Measurements from ENCODE around the gene SAMD13.
A peak's percentile ranks its signal among the peaks of the same experiment; 100 is the strongest.

The SAMD13 gene

GRCh38 chr1:84345220-84345619, 43.7 kb downstream of the SAMD13 start:
- DNase-seq (ENCODE audit: low spot score): no peak

DNA sequence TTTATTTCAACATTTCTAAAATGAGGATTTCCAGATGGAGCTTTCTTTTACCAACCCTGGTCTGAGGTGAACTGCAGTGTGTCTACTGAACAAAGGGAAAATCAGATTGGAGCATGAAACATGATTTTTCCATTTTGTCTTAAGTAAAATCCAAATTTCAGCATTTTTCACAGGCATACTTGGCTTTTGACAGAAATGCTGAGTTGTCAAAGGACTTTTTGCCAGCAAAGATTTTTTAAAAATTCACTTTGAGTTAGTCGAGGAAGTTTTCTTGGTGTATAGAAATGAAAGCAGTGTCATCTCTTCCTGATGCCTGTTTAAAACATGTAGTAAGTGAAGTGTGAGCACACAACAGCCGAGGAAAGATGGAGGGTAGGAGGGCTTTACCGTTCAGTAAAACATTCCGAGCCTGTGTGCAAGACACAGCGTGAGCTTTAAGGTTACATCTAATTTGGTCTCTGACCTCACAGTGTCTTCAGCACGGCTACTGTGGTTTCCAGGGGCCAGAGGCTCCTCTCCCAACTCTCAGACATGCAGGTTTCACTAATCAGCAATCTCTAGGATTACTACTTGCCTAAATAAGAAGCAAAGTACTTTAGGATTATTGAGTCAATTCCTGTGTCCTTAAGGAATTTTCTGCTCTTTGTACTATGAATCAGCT, 45.9 kb downstream of the SAMD13 start:
- DNase-seq (ENCODE audit: low spot score): no peak

- DNase-seq (ENCODE audit: low spot score): no peak
These were observed 46.5 kb downstream of the SAMD13 start for GRCh38 chr1:84347932-84348555.

DNA sequence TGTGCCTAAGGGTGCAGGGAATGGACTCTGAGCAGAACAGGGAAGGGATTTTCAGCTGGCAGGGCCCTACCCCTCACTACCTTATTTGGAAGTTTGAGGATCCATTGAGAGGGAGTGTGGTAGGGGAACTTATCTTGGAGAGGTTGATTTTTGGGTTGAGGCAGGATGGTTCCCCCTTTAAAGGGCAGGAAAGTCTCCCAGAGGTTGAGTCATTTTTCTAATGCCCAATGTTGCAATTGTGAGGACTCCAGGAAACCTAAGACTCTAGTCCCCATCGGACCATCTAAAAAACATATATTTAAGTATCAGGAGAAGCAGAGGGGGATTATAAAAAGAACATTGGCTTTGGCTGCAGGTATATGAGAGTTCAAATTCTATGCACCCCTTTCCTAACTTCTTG, 47.3 kb downstream of the SAMD13 start:
- no peak for DNase-seq (ENCODE audit: low spot score)

DNA sequence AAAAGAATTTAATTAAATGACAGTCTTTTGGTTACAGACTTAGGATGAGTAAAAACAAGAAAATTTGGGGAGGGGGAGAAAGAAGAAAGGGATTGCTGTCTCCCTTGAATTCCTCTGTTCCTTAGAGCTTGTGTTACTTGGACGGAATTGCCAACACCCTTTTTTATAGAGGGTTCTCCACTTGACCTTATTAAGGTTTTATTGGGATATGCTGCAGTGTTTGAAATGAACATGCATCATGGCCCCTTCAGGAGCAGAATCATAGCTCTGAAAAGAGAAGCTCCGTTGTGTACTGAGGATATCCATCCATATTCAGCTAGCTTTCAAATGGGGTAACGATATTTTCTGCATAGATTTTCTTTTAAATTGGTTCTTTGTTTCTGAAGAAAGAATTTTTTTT, 48.6 kb downstream of the SAMD13 start:
- no peak for DNase-seq (ENCODE audit: low spot score)

DNA sequence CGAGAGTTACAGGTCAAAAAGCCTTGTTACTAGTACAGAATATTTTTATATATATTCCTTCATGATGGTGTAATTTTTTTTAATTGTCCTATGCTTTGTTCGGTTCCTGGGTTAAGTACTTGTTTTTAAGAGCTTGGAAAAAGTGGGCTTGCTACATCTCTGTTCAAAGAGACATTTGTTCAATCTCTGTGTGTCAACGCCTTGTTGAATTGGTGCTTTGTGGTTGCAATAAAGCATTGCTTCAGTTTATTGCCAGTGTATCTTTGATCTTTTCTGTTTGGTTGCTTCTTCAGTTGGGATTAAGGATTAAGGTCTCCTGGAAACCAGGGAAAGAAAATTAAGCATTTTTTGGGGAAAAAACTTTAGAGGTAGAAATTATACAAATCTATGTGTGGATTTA, 49.0 kb downstream of the SAMD13 start:
- DNase-seq (ENCODE audit: low spot score): no peak

- no peak for DNase-seq (ENCODE audit: low spot score)
These were observed 51.0 kb downstream of the SAMD13 start for GRCh38 chr1:84352298-84353106.

- DNase-seq (ENCODE audit: low spot score): no peak
These were observed 52.2 kb downstream of the SAMD13 start for GRCh38 chr1:84353695-84354094.

DNA sequence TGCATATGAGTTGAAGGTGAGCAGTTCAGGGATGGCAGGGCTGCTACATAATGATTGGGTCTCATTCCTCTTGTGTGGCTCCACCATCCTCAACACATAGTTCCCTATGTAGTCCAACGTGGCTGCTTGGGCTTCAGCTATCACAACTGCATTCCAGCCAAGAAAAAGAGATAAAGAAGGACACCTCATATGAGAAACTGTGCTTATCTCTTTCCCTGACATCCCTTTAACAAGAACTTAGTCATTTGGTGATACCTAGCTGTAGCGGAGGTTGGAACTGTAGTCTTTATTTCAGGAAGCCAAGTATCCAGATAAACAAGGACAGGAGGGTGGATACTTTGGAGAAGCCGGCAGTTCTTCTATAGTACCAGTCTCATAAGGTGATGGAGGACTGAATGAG, 54.0 kb downstream of the SAMD13 start:
- DNase-seq (ENCODE audit: low spot score): no peak

DNA sequence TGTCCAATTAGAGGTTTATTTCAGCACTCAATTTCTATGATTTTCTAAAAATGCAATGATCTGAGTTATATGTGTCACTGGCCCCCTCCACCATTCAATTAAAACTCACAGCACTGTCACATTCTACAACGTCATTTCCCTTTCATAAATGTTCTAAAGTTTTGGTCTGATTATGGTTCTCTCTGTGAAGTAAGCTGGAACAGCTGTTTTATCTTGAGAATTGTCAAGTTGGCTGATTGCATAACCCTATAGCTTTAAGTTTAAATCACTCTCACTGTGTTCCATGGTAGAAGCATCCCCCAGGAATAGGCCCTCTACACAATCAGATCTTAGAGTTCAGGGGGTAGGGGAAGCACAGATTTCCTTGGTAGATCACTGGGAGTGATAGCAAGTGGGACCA, 55.4 kb downstream of the SAMD13 start:
- DNase-seq (ENCODE audit: low spot score): no peak

DNA sequence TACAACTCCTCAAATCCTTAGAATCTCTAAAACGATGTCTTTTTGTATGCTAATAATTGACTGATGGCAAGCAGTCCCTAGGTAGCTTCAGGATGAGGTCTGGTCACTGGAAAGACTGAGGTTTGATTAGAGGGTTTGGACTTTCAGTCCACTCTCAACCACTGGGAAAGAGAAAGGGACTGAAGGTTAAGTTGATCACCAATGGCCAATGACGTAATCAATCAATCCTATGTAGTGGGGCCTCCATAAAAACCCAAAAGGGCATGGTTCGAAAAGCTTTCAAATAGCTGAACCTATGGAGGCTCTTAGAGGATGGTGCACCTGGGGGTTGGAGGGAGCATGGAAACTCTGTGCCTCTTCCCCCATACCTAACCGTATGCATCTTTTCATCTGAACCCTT, 57.2 kb downstream of the SAMD13 start:
- DNase-seq (ENCODE audit: low spot score): no peak

- no peak for DNase-seq (ENCODE audit: low spot score)
These were observed 58.8 kb downstream of the SAMD13 start for GRCh38 chr1:84360316-84360715.

- DNase-seq (ENCODE audit: low spot score): no peak
These were observed 60.3 kb downstream of the SAMD13 start for GRCh38 chr1:84361796-84362195.

GRCh38 chr1:84363019-84363418, 61.5 kb downstream of the SAMD13 start:
- peak; percentile 2 for DNase-seq (ENCODE audit: low spot score)

DNA sequence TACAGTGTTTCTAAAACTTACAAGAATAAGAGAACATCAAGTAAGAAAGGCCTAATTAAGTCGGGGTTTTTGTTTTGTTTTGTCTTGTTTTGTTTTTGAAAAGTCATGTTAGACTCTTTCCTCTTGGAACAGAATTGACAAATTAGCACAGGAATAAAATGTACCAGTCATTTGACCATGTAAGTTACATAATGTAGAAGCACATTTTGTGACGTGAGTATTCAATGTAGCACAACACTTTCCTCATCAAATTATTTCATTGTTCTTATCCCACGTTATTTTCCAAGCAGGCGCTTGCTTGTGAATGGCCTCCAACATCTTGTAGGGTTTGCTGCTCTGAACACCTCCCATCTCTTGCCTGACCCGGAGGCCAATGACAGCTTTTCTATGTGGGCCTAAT, 62.1 kb downstream of the SAMD13 start:
- peak; percentile 3 for DNase-seq (ENCODE audit: low spot score)

GRCh38 chr1:84365225-84366221, 64.0 kb downstream of the SAMD13 start:
- no peak for DNase-seq (ENCODE audit: low spot score)

DNA sequence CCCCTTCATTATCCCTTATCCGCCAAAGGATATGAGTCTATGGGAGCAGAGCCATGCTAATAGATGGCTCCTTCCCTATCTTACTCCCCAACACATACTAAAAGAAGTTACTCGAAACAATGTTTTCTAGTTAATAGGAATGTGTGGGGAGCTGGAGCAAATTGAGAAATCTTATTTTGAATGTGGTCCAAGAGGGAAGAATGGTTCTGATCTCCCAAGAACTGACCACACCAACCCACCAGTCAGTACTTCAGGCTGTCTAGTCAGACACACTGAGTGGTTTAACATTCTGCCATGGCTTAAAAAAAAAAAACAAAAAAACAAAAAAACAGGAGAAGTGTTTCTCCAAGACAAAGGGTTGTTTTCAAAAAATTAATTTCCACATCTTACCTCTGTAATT, 65.3 kb downstream of the SAMD13 start:
- DNase-seq (ENCODE audit: low spot score): no peak

DNA sequence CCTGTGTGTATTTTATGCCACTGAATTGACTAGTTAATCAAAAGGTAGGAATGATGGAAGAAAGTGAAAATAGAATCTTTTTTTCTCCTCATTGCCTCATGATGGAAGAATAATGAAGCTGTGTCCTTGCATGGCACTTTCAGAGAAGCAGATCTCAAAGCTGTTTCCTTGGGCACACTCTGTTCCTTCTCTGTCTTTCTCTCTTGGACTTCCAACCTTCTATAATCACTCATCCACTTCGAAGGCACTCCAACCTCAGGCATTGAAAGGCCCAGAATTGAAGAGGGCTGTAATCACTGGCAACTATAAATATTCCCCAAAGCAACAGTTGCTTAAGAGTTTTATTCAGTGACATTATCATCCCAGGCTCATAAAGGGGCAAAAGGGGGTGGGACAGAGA, 65.7 kb downstream of the SAMD13 start:
- no peak for DNase-seq (ENCODE audit: low spot score)

GRCh38 chr1:84368441-84368840, 66.9 kb downstream of the SAMD13 start:
- no peak for DNase-seq (ENCODE audit: low spot score)

GRCh38 chr1:84370266-84370665, 68.8 kb downstream of the SAMD13 start:
- no peak for DNase-seq (ENCODE audit: low spot score)

DNA sequence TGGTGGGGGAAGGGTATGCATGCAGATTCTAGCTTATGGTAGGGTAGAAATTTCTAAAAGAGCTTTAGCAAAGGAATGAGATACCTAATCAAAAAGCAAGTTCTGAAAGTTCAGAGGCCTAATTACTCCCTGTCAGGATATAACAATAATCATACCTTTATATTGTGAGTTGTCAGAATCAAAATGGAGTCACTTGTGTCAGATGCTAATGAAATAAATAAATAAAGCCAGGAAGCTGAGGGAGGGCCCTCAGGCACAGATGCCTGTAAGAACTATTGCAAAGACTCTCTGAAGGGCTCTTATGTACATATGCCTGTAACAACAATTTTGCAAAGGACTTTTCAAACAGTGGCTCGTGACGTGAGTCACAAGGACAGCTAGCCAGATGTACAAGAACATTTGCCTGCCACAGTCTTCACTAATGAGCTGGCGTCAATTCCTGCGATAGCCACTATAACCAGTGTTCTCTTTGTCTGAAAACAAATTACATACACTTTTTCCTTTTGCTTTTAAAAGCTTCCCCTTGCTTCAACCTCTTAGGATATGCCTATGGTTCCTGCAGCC, 69.4 kb downstream of the SAMD13 start:
- no peak for DNase-seq (ENCODE audit: low spot score)
